H1 (cell line): ENCODE measurements around the gene ROBO4. TPM values are rescaled to one million over a fixed set of nuclear protein-coding genes. Genes with fewer than 3 reads are reported as not detected.

Source experiments
- CTCF ChIA-PET: fragments of 300-600 bp; sonication (Branson Sonifier 250); formaldehyde crosslinking; loops from one replicate; lab custom pipeline; 2021; ENCODE audit not compliant: partially characterized antibody; lab: Charles Lee
- POLR2A ChIA-PET: fragments of 300-600 bp; sonication (Branson Sonifier 250); formaldehyde crosslinking; loops from one replicate; lab custom pipeline; 2021; ENCODE audit warnings: inconsistent platforms; ENCODE audit not compliant: partially characterized antibody; lab: Charles Lee
- DNase-seq, 2 experiments: peaks; one replicate each; pipeline versions ENCODE4 v3.0.0 to v3.0.0-alpha.2; 2010 to 2022; ENCODE audit warnings: low spot score in 2 of 2, low read depth in 1 of 2, mixed read lengths in 1 of 2
- FAIRE-seq: peaks from 2 replicates; lab custom pipeline; 2011; peaks lifted over from hg19 to GRCh38; lab: Jason Lieb, UNC
- H2AFZ ChIP-seq: 2 replicates; pipeline ENCODE4 v1.8.1; 2012; ENCODE audit warnings: low read length, inconsistent platforms
- H2AK5ac ChIP-seq: 2 replicates; pipeline ENCODE4 v1.6.1; 2013; ENCODE audit warnings: low read depth, low read length
- H2BK120ac ChIP-seq: replicated peaks from 2 replicates; pipeline ENCODE3; 2013; ENCODE audit warnings: low read depth, low read length, inconsistent platforms
- H2BK12ac ChIP-seq: 2 replicates; pipeline ENCODE4 v1.6.1; 2013; ENCODE audit warnings: low read depth, low read length
- H2BK15ac ChIP-seq: 2 replicates; pipeline ENCODE4 v1.6.1; 2013; ENCODE audit warnings: low read length
- H2BK20ac ChIP-seq: 2 replicates; pipeline ENCODE4 v1.6.1; 2013; ENCODE audit warnings: low read length
- H2BK5ac ChIP-seq: 2 replicates; pipeline ENCODE4 v1.6.1; 2013; ENCODE audit warnings: low read depth, low read length
- H3K14ac ChIP-seq: 2 replicates; pipeline ENCODE4 v1.6.1; 2013; ENCODE audit warnings: inconsistent platforms; ENCODE audit not compliant: insufficient read length
- H3K18ac ChIP-seq: 2 replicates; pipeline ENCODE4 v1.6.1; 2013; ENCODE audit warnings: low read length; ENCODE audit errors: extremely low read depth
- H3K23ac ChIP-seq: 2 replicates; pipeline ENCODE4 v1.6.1; 2013; ENCODE audit warnings: inconsistent platforms; ENCODE audit not compliant: insufficient read length
- H3K23me2 ChIP-seq: 2 replicates; pipeline ENCODE4 v1.6.1; 2013; ENCODE audit warnings: low read depth, low read length
- H3K27ac ChIP-seq: 2 replicates; pipeline ENCODE4 v1.6.1; 2011; ENCODE audit warnings: low read depth, low read length, inconsistent platforms
- H3K27me3 ChIP-seq, 4 experiments: replicated peaks in 1 of 4; 1 replicate in 1 of 4; 2 replicates in 3 of 4; pipeline versions ENCODE4 v1.6.1 to v1.8.1; 2011 to 2013; ENCODE audit warnings: low read length in 3 of 4, mild to moderate bottlenecking in 3 of 4, inconsistent platforms in 2 of 4, mixed read lengths in 2 of 4, moderate library complexity in 1 of 4; ENCODE audit not compliant: control insufficient read depth in 3 of 4, insufficient read depth in 3 of 4; ENCODE audit errors: extremely low read depth in 1 of 4
- H3K36me3 ChIP-seq, 4 experiments: 2 replicates each; pipeline versions ENCODE4 v1.6.1 to v1.8.1; 2011 to 2013; ENCODE audit warnings: mild to moderate bottlenecking in 4 of 4, low read length in 3 of 4, moderate library complexity in 2 of 4, control low read depth in 1 of 4, inconsistent platforms in 1 of 4; ENCODE audit not compliant: insufficient read depth in 4 of 4, control insufficient read depth in 2 of 4
- H3K4ac ChIP-seq: replicated peaks from 2 replicates; pipeline ENCODE3; 2013; ENCODE audit warnings: low read length, low read depth, mixed read lengths, inconsistent platforms; ENCODE audit not compliant: insufficient read length
- H3K4me1 ChIP-seq, 4 experiments: replicated peaks in 1 of 4; 1 replicate in 1 of 4; 2 replicates in 3 of 4; pipeline versions ENCODE4 v1.6.1 to v1.8.1; 2011 to 2013; ENCODE audit warnings: low read length in 3 of 4, inconsistent platforms in 2 of 4, mixed read lengths in 1 of 4; ENCODE audit not compliant: insufficient read depth in 4 of 4, control insufficient read depth in 3 of 4
- H3K4me2 ChIP-seq, 2 experiments: 2 replicates each; pipeline versions ENCODE4 v1.6.1 to v1.8.1; 2011 to 2013; ENCODE audit warnings: low read depth in 2 of 2, low read length in 2 of 2, control low read depth in 1 of 2, inconsistent platforms in 1 of 2, mild to moderate bottlenecking in 1 of 2; ENCODE audit not compliant: insufficient read depth in 1 of 2
- H3K4me3 ChIP-seq, 4 experiments: fragments of 200-600, 300-600 bp in 1 of 4; sonication (generic), shearing (Covaris generic), sonication (Bioruptor Twin) in 1 of 4; 2 replicates each; pipeline versions ENCODE4 v1.5.1 to v1.8.1; 2011 to 2016; ENCODE audit warnings: low read length in 4 of 4, low read depth in 3 of 4, control low read depth in 2 of 4, inconsistent platforms in 2 of 4, mild to moderate bottlenecking in 2 of 4, mixed read lengths in 1 of 4, moderate library complexity in 1 of 4; ENCODE audit not compliant: insufficient read depth in 2 of 4; ENCODE audit errors: extremely low read depth in 1 of 4
- H3K56ac ChIP-seq: replicated peaks from 2 replicates; pipeline ENCODE3; 2013; ENCODE audit warnings: low read depth, mild to moderate bottlenecking, mixed read lengths, low read length, inconsistent platforms; ENCODE audit not compliant: insufficient read length
- H3K79me1 ChIP-seq: 2 replicates; pipeline ENCODE4 v1.6.1; 2013; ENCODE audit warnings: low read depth, low read length, control low read depth
- H3K79me2 ChIP-seq, 2 experiments: 2 replicates each; pipeline versions ENCODE4 v1.6.1 to v1.8.1; 2012 to 2013; ENCODE audit warnings: low read length in 2 of 2, mild to moderate bottlenecking in 2 of 2, inconsistent platforms in 1 of 2; ENCODE audit not compliant: insufficient read depth in 2 of 2, control insufficient read depth in 1 of 2
- H3K9ac ChIP-seq, 4 experiments: replicated peaks in 1 of 4; 1 replicate in 1 of 4; 2 replicates in 3 of 4; pipeline versions ENCODE4 v1.6.1 to v1.8.1; 2011 to 2013; ENCODE audit warnings: low read depth in 3 of 4, low read length in 3 of 4, control low read depth in 2 of 4, mild to moderate bottlenecking in 2 of 4, moderate library complexity in 2 of 4, inconsistent platforms in 1 of 4; ENCODE audit errors: extremely low read depth in 1 of 4
- H3K9me3 ChIP-seq, 2 experiments: 2 replicates each; pipeline versions ENCODE4 v1.6.1 to v1.8.1; 2012 to 2013; ENCODE audit warnings: mild to moderate bottlenecking in 2 of 2, moderate library complexity in 2 of 2, control low read depth in 1 of 2, inconsistent platforms in 1 of 2, low read depth in 1 of 2, low read length in 1 of 2, mixed read lengths in 1 of 2; ENCODE audit not compliant: insufficient read depth in 2 of 2
- H4K20me1 ChIP-seq, 2 experiments: replicated peaks in 1 of 2; 2 replicates each; pipeline versions ENCODE3 to v1.8.1; 2011 to 2013; ENCODE audit warnings: inconsistent platforms in 2 of 2, low read length in 2 of 2, mild to moderate bottlenecking in 1 of 2; ENCODE audit not compliant: insufficient read depth in 2 of 2, control insufficient read depth in 1 of 2
- H4K5ac ChIP-seq: 2 replicates; pipeline ENCODE4 v1.6.1; 2013; ENCODE audit warnings: low read length, low read depth, mixed read lengths, inconsistent platforms; ENCODE audit not compliant: insufficient read length
- H4K8ac ChIP-seq: 2 replicates; pipeline ENCODE4 v1.8.0; 2013; ENCODE audit warnings: mild to moderate bottlenecking, moderate library complexity, low read length, inconsistent platforms; ENCODE audit not compliant: insufficient read depth; ENCODE audit errors: extremely low read depth
- H4K91ac ChIP-seq: replicated peaks from 2 replicates; pipeline ENCODE3; 2013; ENCODE audit warnings: low read length, mixed read lengths, inconsistent platforms; ENCODE audit not compliant: insufficient read length
- BCL11A ChIP-seq, 2 experiments: IDR thresholded peaks; one replicate each; pipeline ENCODE4 v1.6.1; 2011; ENCODE audit warnings: low read depth in 2 of 2, low read length in 2 of 2, mild to moderate bottlenecking in 2 of 2
- CBX5 ChIP-seq: fragments of 300-800, 300-1000 bp; sonication (generic); IDR thresholded peaks from 2 replicates; pipeline ENCODE4 v1.7.1; 2016; ENCODE audit warnings: antibody characterized with exemption, low read length, low read depth
- CEBPB ChIP-seq: IDR thresholded peaks from 2 replicates; pipeline ENCODE4 v1.6.1; 2012; ENCODE audit warnings: low read depth, low read length
- CTBP2 ChIP-seq: IDR thresholded peaks from 2 replicates; pipeline ENCODE4 v1.7.0; 2011; ENCODE audit warnings: borderline replicate concordance, mild to moderate bottlenecking, moderate library complexity, mixed read lengths, low read length; ENCODE audit not compliant: insufficient read depth, insufficient read length
- EP300 ChIP-seq, 2 experiments: IDR thresholded peaks; 1 replicate in 1 of 2; 2 replicates in 1 of 2; pipeline ENCODE4 v1.6.1; 2011 to 2012; ENCODE audit warnings: low read depth in 2 of 2, low read length in 2 of 2, mild to moderate bottlenecking in 2 of 2, borderline replicate concordance in 1 of 2, inconsistent platforms in 1 of 2, moderate library complexity in 1 of 2
- GABPA ChIP-seq: IDR thresholded peaks from 2 replicates; pipeline ENCODE4 v1.6.1; 2011; ENCODE audit warnings: mild to moderate bottlenecking, low read length, moderate library complexity, borderline replicate concordance; ENCODE audit not compliant: insufficient read depth
- HDAC2 ChIP-seq, 2 experiments: fragments of 300-600 bp in 1 of 2; sonication (generic) in 1 of 2; IDR thresholded peaks; 2 replicates each; pipeline ENCODE4 v1.6.1; 2011 to 2012; ENCODE audit warnings: low read depth in 2 of 2, low read length in 2 of 2, mild to moderate bottlenecking in 2 of 2, moderate library complexity in 2 of 2, borderline replicate concordance in 1 of 2, inconsistent platforms in 1 of 2
- KDM1A ChIP-seq: fragments of 200-600, 300-600 bp; sonication (generic); IDR thresholded peaks from 2 replicates; pipeline ENCODE4 v1.7.1; 2016; ENCODE audit warnings: mild to moderate bottlenecking, low read length, borderline replicate concordance
- KDM5A ChIP-seq: fragments of 200-600 bp; IDR thresholded peaks from 2 replicates; pipeline ENCODE4 v1.7.1; 2012; ENCODE audit warnings: mild to moderate bottlenecking, low read length, inconsistent platforms, mixed read lengths
- RBBP5 ChIP-seq: IDR thresholded peaks from 2 replicates; pipeline ENCODE4 v1.7.1; 2012; ENCODE audit warnings: low read depth, mild to moderate bottlenecking, inconsistent platforms, low read length, moderate library complexity, borderline replicate concordance
- SAP30 ChIP-seq: fragments of 300-600 bp; sonication (generic); IDR thresholded peaks from 2 replicates; pipeline ENCODE4 v1.7.1; 2012; ENCODE audit warnings: low read length, moderate library complexity, mild to moderate bottlenecking, inconsistent platforms; ENCODE audit not compliant: insufficient read depth, insufficient replicate concordance
- SP1 ChIP-seq: IDR thresholded peaks from 2 replicates; pipeline ENCODE4 v1.6.1; 2011; ENCODE audit warnings: low read depth, low read length
- ZNF274 ChIP-seq: IDR thresholded peaks from 2 replicates; pipeline ENCODE4 v1.7.0; 2012; ENCODE audit warnings: low read length, borderline replicate concordance; ENCODE audit errors: extremely low read depth
- WGBS, 2 experiments: shearing (Covaris generic) in 1 of 2; methylation state at CpG; one replicate each; pipeline versions ENCODE4 v1.1.6 to v1.1.7; 2013 to 2015; ENCODE audit warnings: low lambda C conversion rate in 2 of 2, mixed read lengths in 2 of 2, inconsistent platforms in 1 of 2, low coverage in 1 of 2, missing lambda C conversion rate in 1 of 2; ENCODE audit not compliant: insufficient replicate concordance in 2 of 2, insufficient coverage in 1 of 2, insufficient read length in 1 of 2; ENCODE audit errors: extremely low coverage in 1 of 2, missing lambda C conversion rate in 1 of 2; 5-methylcytosine and 5-hydroxymethylcytosine counted together
- polyA plus RNA-seq, 7 experiments: library from polyadenylated mRNA; depleted of rRNA in 3 of 7; stranded (reverse) in 5 of 7; unstranded in 2 of 7; fragments of >200 nt in 5 of 7; fragments of 200-250 nt in 2 of 7; gene quantifications; 1 replicate in 5 of 7; 2 replicates in 1 of 7; 4 replicates in 1 of 7; pipeline versions ENCODE4 v1.2.1 to v1.2.3, GENCODE V29; 2011 to 2013; ENCODE audit warnings: missing spikeins in 2 of 7, mixed read lengths in 2 of 7
- total RNA-seq: library from RNA; stranded (reverse); fragmentation: NEBNext Ultra II Directional; extraction: Animal tissue kit (Norgen Biotek cat#: 25700); gene quantifications from 2 replicates; pipeline ENCODE4 v1.2.1, GENCODE V29; 2021

The ROBO4 gene
- total and polyA plus RNA-seq, 2 of the 8 experiments (the other 6 are each of a cell fraction or from before 2014, with no cell fraction given) = 0.03 TPM; not detected in 1

- H3K9me3 ChIP-seq = no peaks in the 10 kb centered on the region
- H3K4me3 ChIP-seq = no peak overlapping the region
- peaks cover 0 to 6% (median 0%) of the 10 kb centered on the region in 4 experiments; a peak in 3 of 7 replicates for H3K27me3 ChIP-seq
- H3K4ac ChIP-seq = no peak overlapping the region
- H3K23ac ChIP-seq = no peak overlapping the region
- H2AFZ ChIP-seq = no peak overlapping the region
- WGBS, 2 experiments = 95% methylated on average over 1 of the region's 1 CpG; no CpG with 5 or more reads in 1 of the 2 experiments
- no peaks in the 10 kb centered on the region for H3K23me2 ChIP-seq
- no peak overlapping the region for H2BK20ac ChIP-seq
- H3K27ac ChIP-seq = no peak overlapping the region
- H3K36me3 ChIP-seq = no peaks in the 10 kb centered on the region
- no peaks in the 10 kb centered on the region for H3K79me1 ChIP-seq
- H4K8ac ChIP-seq = no peak overlapping the region
- H4K20me1 ChIP-seq = no peaks in the 10 kb centered on the region
- H2BK15ac ChIP-seq = no peak overlapping the region
- no peaks in the 10 kb centered on the region for H3K79me2 ChIP-seq
- no peak overlapping the region for H4K5ac ChIP-seq
- H2AK5ac ChIP-seq = no peak overlapping the region
- FAIRE-seq (no peak), DNase-seq (no peak)
- H3K56ac ChIP-seq = no peak overlapping the region
- no peak overlapping the region for H4K91ac ChIP-seq
- peaks cover 0 to 2% (median 1%) of the 10 kb centered on the region in 4 experiments; a peak in 3 of 7 replicates for H3K4me1 ChIP-seq
- POLR2A ChIA-PET = interaction anchor here (1.2 kb wide), 1 partner anchor 9 kb away, joined by 3 read pairs; no protein-coding TSS in a partner anchor
- H3K4me2 ChIP-seq = no peak overlapping the region
- H2BK12ac ChIP-seq = no peak overlapping the region
- no peak overlapping the region for H3K9ac ChIP-seq
- H2BK120ac ChIP-seq = no peak overlapping the region
- H3K18ac ChIP-seq = no peak overlapping the region
- H3K14ac ChIP-seq = no peak overlapping the region
- CTCF ChIA-PET = interaction anchor here (1.5 to 1.6 kb wide), 2 partner anchors 11 to 26 kb away, joined by 5 to 6 read pairs; no protein-coding TSS in a partner anchor
- H2BK5ac ChIP-seq = no peak overlapping the region
- TF ChIP-seq CTBP2 = no peak
- no peak for TF ChIP-seq CBX5
- no peak for TF ChIP-seq BCL11A (IDR thresholded peaks at IDR 0.05; ENCODE audit: low read depth in 2 of 2, low read length in 2 of 2)
- no peak for TF ChIP-seq KDM5A
- no peak for TF ChIP-seq RBBP5
- no peak for TF ChIP-seq HDAC2 (IDR thresholded peaks at IDR 0.05; ENCODE audit: borderline replicate concordance in 1 of 2, low read depth in 2 of 2, low read length in 2 of 2)
- TF ChIP-seq GABPA = no peak
- no peak for TF ChIP-seq SAP30
- TF ChIP-seq KDM1A = no peak
- TF ChIP-seq SP1 = no peak
- TF ChIP-seq ZNF274 = no peak
- no peak for TF ChIP-seq EP300 (IDR thresholded peaks at IDR 0.05; ENCODE audit: borderline replicate concordance in 1 of 2, low read depth in 2 of 2, low read length in 2 of 2)
- no peak for TF ChIP-seq CEBPB
These were observed 5.0 kb upstream of the ROBO4 start for GRCh38 chr11:124902616-124903015.
